Germinal center (tissue), 1 donor: ENCODE results near the gene WIPF1.

Experiments used
- DNase-seq: peaks from one replicate; pipeline ENCODE4 v3.0.0; 2012; ENCODE audit warnings: mixed read lengths, low spot score

WIPF1 gene

GRCh38 chr2:174544156-174544555 is 53.4 kb downstream of the WIPF1 start:
- no peak for DNase-seq

- DNase-seq, result no peak
Observed at GRCh38 chr2:174540893-174541292, 56.7 kb downstream of the WIPF1 start.

- DNase-seq, result no peak
Observed at GRCh38 chr2:174535757-174536703, 61.6 kb downstream of the WIPF1 start.

GRCh38 chr2:174535083-174535482 is 62.5 kb downstream of the WIPF1 start:
- no peak for DNase-seq

- DNase-seq, result no peak
Observed at GRCh38 chr2:174529916-174530315, 67.7 kb downstream of the WIPF1 start.

- DNase-seq, result no peak
Observed at GRCh38 chr2:174527959-174528358, 69.6 kb downstream of the WIPF1 start.

- DNase-seq, result no peak
Observed at GRCh38 chr2:174527101-174527721, 70.4 kb downstream of the WIPF1 start.

- DNase-seq, result no peak
Observed at GRCh38 chr2:174524527-174524926, 73.1 kb downstream of the WIPF1 start.

GRCh38 chr2:174522553-174522952 is 75.1 kb downstream of the WIPF1 start:
- no peak for DNase-seq

GRCh38 chr2:174518395-174518794 is 79.2 kb downstream of the WIPF1 start:
- DNase-seq, result no peak

- no peak for DNase-seq
Observed at GRCh38 chr2:174516501-174517378, 80.9 kb downstream of the WIPF1 start.

GRCh38 chr2:174512345-174512744 is 85.3 kb downstream of the WIPF1 start:
- no peak for DNase-seq

GRCh38 chr2:174511580-174512260 is 85.9 kb downstream of the WIPF1 start:
- no peak for DNase-seq

GRCh38 chr2:174510583-174511189 is 86.9 kb downstream of the WIPF1 start:
- DNase-seq, result no peak
